Measurements from ENCODE around the gene CFAP99. TPM values are rescaled to one million over a fixed set of nuclear protein-coding genes. Genes with fewer than 3 reads are reported as not detected.

CFAP99 gene
- total and polyA plus RNA-seq, 9 of the 15 experiments (the other 6 are each of a cell fraction or from before 2014, with no cell fraction given) = 0.07 to 0.18 (median 0.09) TPM; not detected in 6

DNA sequence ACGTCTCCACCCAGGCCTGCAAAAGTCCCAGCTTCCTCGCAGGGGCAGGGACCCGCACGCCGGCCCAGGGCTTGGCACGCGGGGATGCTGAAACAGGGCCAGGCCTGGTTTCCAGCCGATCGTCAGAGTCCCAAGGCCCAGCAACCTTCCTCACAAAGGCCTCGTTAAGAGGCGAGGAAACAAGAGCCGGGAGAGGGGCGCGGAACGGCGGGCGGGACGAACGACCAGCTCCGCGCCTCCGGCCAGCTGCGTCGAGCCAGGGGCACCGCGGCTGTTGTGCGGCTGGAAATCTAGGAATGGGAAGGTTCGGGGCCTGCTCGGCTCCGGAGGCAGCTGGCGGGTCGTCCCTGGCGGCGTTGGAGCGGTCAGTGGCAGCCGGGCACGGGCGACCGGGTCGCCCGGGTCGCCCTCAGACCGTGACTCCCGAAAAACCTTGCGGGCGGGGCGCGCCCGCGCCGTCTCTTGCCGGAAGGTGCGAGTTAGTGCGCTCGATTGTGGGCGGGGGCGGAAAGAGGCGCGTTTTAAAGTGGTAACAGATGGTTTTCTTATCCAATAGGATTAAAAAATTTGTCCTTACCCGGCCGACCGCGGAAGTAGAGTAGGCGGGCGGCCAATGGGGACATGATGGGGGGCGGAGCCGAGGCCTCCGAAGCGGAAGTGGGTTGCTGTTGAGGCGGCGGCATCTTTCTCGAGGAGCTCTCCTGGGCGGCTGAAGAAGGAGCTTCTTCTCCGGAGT is 49.9 kb downstream of the CFAP99 start, which contains the start of gene RNF4 (continued):
- TF ChIP-seq E2F8 (IDR thresholded peaks at IDR 0.05; ENCODE audit: low read depth, partially characterized antibody) (peak; percentile 93), MBD2 (IDR thresholded peaks at IDR 0.05; ENCODE audit: borderline replicate concordance, low read depth) (peak; percentile 62; the same call in 1 of the 2 replicates), EZH2 (IDR thresholded peaks at IDR 0.05; ENCODE audit: borderline replicate concordance, low read depth, low read length) (no peak), ZNF347 (CRISPR knock-in tag; IDR thresholded peaks at IDR 0.05; ENCODE audit: low read depth) (no peak), HIVEP1 (CRISPR knock-in tag; IDR thresholded peaks at IDR 0.05) (no peak), NFIX (CRISPR knock-in tag; IDR thresholded peaks at IDR 0.05; ENCODE audit: low read depth) (no peak), ZKSCAN3 (CRISPR knock-in tag; IDR thresholded peaks at IDR 0.05) (no peak), IRF9 (tag; IDR thresholded peaks at IDR 0.05) (no peak), ETV5 (CRISPR knock-in tag; IDR thresholded peaks at IDR 0.05; ENCODE audit: low read depth) (no peak), ZNF668 (CRISPR knock-in tag; IDR thresholded peaks at IDR 0.05) (no peak)
- TF ChIP-seq, protein P1, sequence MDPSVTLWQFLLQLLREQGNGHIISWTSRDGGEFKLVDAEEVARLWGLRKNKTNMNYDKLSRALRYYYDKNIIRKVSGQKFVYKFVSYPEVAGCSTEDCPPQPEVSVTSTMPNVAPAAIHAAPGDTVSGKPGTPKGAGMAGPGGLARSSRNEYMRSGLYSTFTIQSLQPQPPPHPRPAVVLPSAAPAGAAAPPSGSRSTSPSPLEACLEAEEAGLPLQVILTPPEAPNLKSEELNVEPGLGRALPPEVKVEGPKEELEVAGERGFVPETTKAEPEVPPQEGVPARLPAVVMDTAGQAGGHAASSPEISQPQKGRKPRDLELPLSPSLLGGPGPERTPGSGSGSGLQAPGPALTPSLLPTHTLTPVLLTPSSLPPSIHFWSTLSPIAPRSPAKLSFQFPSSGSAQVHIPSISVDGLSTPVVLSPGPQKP (CRISPR knock-in tag; IDR thresholded peaks at IDR 0.05) = no peak
- TF ChIP-seq, protein P2, sequence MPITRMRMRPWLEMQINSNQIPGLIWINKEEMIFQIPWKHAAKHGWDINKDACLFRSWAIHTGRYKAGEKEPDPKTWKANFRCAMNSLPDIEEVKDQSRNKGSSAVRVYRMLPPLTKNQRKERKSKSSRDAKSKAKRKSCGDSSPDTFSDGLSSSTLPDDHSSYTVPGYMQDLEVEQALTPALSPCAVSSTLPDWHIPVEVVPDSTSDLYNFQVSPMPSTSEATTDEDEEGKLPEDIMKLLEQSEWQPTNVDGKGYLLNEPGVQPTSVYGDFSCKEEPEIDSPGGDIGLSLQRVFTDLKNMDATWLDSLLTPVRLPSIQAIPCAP (CRISPR knock-in tag; IDR thresholded peaks at IDR 0.05; ENCODE audit: borderline replicate concordance) = 0 out of 2 replicates have a peak, but pooled peaks have one; percentile 82

All from K562 (cell line).